ENCODE results near the gene PRKCE.

GRCh38 chr2:46042207-46042637, 390.7 kb downstream of the PRKCE start:
- TF ChIP-seq POLR2A (IDR thresholded peaks at IDR 0.05; ENCODE audit: low read depth, low read length) (no peak), POLR2AphosphoS5 (IDR thresholded peaks at IDR 0.05; ENCODE audit: low read depth, low read length) (no peak)
